ENCODE data around the gene DENND6B.
"Not testable (repeated sequence)": the region's sequence is repeated elsewhere in the genome, so short reads cannot be mapped to it uniquely, and the experiment has no call there.

Gene DENND6B

GRCh38 chr22:50284479-50284878 lies 42.3 kb downstream of the DENND6B start:
- DNase-seq, result no peak

- DNase-seq, result no peak
Measured at GRCh38 chr22:50283821-50284220, 43.0 kb downstream of the DENND6B start.

GRCh38 chr22:50282361-50283155 lies 44.3 kb downstream of the DENND6B start:
- DNase-seq, result no peak

- DNase-seq, result no peak
Measured at GRCh38 chr22:50281957-50282356, 44.9 kb downstream of the DENND6B start.

- DNase-seq, result no peak
Measured at GRCh38 chr22:50281384-50281760, 45.4 kb downstream of the DENND6B start.

- DNase-seq, result no peak
Measured at GRCh38 chr22:50280708-50281383, 46.0 kb downstream of the DENND6B start.

GRCh38 chr22:50280022-50280707 lies 46.6 kb downstream of the DENND6B start:
- no peak for DNase-seq

- no peak for DNase-seq
Measured at GRCh38 chr22:50278956-50279619, 47.7 kb downstream of the DENND6B start.

GRCh38 chr22:50278461-50278860 lies 48.4 kb downstream of the DENND6B start:
- no peak for DNase-seq

GRCh38 chr22:50277761-50278160 lies 49.1 kb downstream of the DENND6B start:
- DNase-seq, result no peak

GRCh38 chr22:50276143-50276542 lies 50.7 kb downstream of the DENND6B start:
- DNase-seq, result peak; percentile 11

GRCh38 chr22:50275181-50276055 lies 51.4 kb downstream of the DENND6B start:
- DNase-seq, result no peak

GRCh38 chr22:50274771-50275170 lies 52.0 kb downstream of the DENND6B start:
- no peak for DNase-seq

- DNase-seq, result no peak
Measured at GRCh38 chr22:50274311-50274710, 52.5 kb downstream of the DENND6B start.

- not testable (repeated sequence) for DNase-seq
Measured at GRCh38 chr22:50273781-50274180, 53.0 kb downstream of the DENND6B start.

GRCh38 chr22:50273352-50273751 lies 53.5 kb downstream of the DENND6B start:
- not testable (repeated sequence) for DNase-seq

GRCh38 chr22:50272044-50272802 lies 54.6 kb downstream of the DENND6B start:
- no peak for DNase-seq

GRCh38 chr22:50271519-50271970 lies 55.3 kb downstream of the DENND6B start:
- no peak for DNase-seq

GRCh38 chr22:50270666-50271394 lies 56.0 kb downstream of the DENND6B start:
- DNase-seq, result peak; percentile 28

- DNase-seq, result no peak
Measured at GRCh38 chr22:50269970-50270665, 56.7 kb downstream of the DENND6B start, which contains the start of gene MAPK11. TSS of gene MAPK11 (minus strand) at chr22:50270380. CDS start at chr22:50270292, 88 bp downstream.

Measured in GF-D8 (cell line).